ENCODE measurements around the gene RANGRF.

DNA sequence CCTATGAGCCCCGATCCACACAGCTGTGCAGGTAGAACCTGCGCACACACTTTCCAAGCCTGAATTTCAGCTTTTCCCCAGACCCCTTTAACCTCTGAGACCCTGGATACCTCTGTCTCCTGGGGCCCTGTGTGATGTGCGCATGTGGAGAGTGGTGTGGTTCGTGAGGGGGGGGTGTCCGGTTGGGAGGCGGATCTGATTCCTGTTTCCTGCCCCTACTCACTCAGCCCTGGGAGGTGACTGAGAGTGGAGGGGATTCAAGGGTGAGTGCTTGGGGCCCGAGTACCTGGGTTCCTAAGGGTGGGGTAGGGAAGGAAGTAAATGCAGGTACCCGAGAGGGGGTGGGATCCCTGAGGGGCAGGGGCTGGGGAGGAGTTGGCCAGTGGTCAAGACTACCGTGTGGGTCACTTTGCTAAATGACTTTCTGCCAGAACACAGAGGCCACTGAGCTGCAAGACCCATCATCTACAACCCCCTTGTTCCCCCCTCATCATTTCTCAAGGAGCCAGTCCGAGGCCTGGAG is 22.2 kb downstream of the RANGRF start:
- TF ChIP-seq CTCF (IDR thresholded peaks at IDR 0.05; ENCODE audit: low read depth, low read length) (no peak), EZH2phosphoT487 (IDR thresholded peaks at IDR 0.05; ENCODE audit: low read depth) (no peak)

Data from OCI-LY3 (cell line).